Stimulated activated CD8-positive, alpha-beta memory T cell treated with anti-CD3 and anti-CD28 coated beads, Interleukin-12 subunit alpha, Interleukin-12 subunit beta, amount 100 ng/mL, for 24 hours (primary cell): Measurements from ENCODE around the gene ABRAXAS1.

Experiments used
- DNase-seq: peaks from one replicate; pipeline ENCODE4 v3.0.0-alpha.2; 2020; ENCODE audit errors: extremely low read depth

The ABRAXAS1 gene

GRCh38 chr4:83454686-83455085 lies 30.2 kb downstream of the ABRAXAS1 start:
- DNase-seq, result no peak

GRCh38 chr4:83449009-83449408 lies 35.9 kb downstream of the ABRAXAS1 start:
- DNase-seq, result no peak

- DNase-seq, result no peak
Measured at GRCh38 chr4:83440899-83441298, 44.0 kb downstream of the ABRAXAS1 start.

- no peak for DNase-seq
Measured at GRCh38 chr4:83440148-83440814, 44.6 kb downstream of the ABRAXAS1 start.

- DNase-seq, result no peak
Measured at GRCh38 chr4:83438719-83439118, 46.2 kb downstream of the ABRAXAS1 start.

GRCh38 chr4:83436680-83437079 lies 48.2 kb downstream of the ABRAXAS1 start:
- DNase-seq, result no peak

GRCh38 chr4:83431200-83431599 lies 53.7 kb downstream of the ABRAXAS1 start:
- DNase-seq, result no peak

- no peak for DNase-seq
Measured at GRCh38 chr4:83418211-83418610, 66.7 kb downstream of the ABRAXAS1 start.

GRCh38 chr4:83417566-83417965 lies 67.3 kb downstream of the ABRAXAS1 start:
- DNase-seq, result no peak

- DNase-seq, result no peak
Measured at GRCh38 chr4:83413676-83414075, 71.2 kb downstream of the ABRAXAS1 start.
